ENCODE measurements around the gene SSR3.
"Not testable (repeated sequence)": the region's sequence is repeated elsewhere in the genome, so short reads cannot be mapped to it uniquely, and the experiment has no call there.

SSR3 gene

DNA sequence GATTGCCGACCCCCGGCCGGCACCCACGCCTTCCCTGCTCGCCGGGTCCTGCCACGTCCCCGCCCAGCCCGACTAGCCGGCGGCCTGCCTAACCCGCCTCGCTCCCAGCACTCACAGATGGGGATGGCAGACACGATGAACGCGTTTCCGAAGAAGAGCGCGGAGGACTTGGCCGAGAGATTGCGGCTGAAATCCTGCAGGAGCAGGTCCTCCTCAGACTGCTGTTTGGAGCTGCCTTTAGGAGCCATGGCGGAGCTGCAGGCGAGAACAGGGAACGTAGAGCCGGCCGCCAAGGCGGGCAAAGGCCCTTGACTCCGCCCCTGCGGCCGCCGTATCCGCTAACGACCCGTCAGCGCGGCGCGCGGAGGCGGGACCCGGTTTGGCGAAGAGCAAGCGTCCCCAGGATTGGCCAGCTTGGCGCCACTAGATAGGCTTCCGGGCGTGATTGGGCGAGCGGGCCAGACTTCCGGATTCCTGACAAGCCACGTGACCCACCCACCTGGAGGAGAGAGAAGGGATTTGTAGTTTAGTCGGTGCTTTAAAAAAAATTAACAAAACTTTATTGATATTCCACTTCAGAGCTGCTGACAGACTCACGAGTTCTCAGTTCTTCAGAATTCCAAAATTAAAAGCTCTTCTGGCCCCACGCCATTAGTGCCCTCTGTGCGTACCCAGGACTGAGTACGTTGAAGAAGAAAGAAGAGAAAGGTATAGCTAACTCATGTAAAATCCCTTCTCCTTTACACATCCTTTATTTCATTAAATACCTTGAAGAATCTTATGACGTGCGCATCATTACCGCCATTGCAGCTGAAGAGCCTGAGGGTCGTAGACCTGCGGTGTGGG lies at the start of gene SSR3:
TSS of gene SSR3 (minus strand) at position 276 of the 846 bp plus-strand sequence. CDS start at position 248, 28 bp downstream.
- H3K27me3 Mint-ChIP-seq = no peaks in the 10 kb centered on the region
- peaks cover 44% of the 10 kb centered on the region for H3K36me3 Mint-ChIP-seq (ENCODE audit: low read depth)
- H3K4me1 Mint-ChIP-seq = peaks cover 52% of the 10 kb centered on the region
- H3K4me3 Mint-ChIP-seq = peak within 1 kb of the TSS; percentile 94
- peak within 1 kb of the TSS; percentile 90 for H3K27ac Mint-ChIP-seq
- DNase-seq (peak; percentile 98), ATAC-seq (peak; percentile 100)
- H3K9me3 Mint-ChIP-seq = no peaks in the 10 kb centered on the region

DNA sequence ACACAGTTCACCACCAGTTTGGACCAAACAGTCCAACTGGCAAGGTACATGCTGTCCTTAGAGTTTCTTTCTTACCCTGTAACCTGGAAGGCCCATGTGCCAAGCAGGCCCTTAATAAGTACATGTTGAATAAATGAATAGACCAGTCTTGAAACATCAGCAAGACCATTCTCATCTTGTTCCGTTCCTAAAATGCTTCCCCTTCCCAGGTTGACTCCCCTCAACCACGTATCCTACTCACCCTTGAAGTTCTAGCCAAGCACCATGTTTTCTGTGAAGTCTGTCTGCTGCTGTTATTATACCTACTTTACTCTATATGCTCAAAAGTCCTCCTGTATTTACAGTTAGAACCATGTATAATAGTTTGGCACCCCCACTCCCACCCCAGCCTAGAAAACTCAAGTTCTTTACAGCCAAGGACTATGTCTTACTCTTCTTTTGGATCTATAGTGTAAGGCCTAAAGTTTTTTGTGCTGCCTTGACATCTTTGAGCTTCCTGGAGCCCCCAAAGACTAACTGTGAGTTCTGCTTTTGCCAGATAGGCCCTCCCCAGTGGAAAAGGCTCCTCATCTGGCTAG lies 49.2 kb upstream of the SSR3 start:
- Mint-ChIP-seq H3K9me3 (no peaks in the 10 kb centered on the region), H3K36me3 (ENCODE audit: low read depth) (no peaks in the 10 kb centered on the region), H3K4me1 (peaks cover 20% of the 10 kb centered on the region), H3K4me3 (no peak overlapping the region), H3K27me3 (peaks cover 29% of the 10 kb centered on the region), H3K27ac (no peak overlapping the region)
- DNase-seq (no peak), ATAC-seq (no peak)

DNA sequence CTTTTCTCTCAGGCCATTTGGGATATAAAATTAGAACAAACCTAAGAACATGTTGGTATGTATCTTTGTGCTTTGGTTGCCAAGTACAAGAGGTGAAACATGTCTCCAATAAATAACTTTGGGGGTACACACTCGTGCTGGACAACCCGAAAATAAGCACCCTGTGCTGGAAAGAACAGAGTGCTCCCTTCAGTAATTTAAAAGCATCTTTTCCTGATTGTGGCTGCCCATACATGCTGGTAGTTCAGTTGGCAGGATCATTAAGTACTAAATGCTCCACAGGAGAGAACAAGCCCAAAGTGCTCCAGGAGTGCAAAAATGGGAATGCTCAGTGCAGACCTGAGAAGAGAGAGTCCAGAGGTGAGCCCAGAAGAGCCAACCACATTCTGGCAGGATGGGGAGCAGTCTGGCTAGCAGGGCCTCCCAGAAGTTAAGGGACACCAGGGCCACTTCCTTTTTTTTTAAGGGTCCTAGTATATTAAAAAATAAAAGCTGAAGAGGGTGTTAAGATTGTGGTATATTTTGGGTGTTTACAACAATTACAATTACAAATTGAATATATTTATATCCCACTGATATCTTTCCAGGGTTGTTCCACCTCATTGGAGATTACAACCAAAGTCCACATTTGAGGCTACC lies 48.6 kb upstream of the SSR3 start:
- Mint-ChIP-seq H3K4me3 (no peak overlapping the region), H3K9me3 (no peaks in the 10 kb centered on the region), H3K27me3 (peaks cover 29% of the 10 kb centered on the region), H3K27ac (no peak overlapping the region), H3K36me3 (ENCODE audit: low read depth) (no peaks in the 10 kb centered on the region), H3K4me1 (peaks cover 20% of the 10 kb centered on the region)
- DNase-seq (no peak), ATAC-seq (no peak)

DNA sequence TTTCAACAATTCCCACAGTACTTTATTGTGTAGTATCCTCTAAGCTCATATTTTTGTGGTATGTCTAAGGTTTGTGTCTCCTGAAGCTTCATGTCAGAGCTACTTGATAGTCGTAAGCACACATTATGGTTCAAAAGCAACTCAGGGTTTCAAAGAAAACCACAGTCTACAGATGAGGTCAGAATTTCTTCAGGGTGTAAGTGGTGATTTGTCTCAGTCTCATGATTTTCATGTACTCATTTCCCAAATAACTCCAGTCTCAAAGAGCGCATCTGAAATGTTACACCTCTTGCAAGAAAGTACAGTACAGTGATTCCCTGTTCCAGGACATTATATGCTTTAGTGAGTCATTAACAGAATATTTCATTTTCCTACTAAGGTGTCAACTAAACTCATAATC lies 47.5 kb upstream of the SSR3 start:
- DNase-seq (no peak), ATAC-seq (peak; percentile 70)
- peaks cover 20% of the 10 kb centered on the region for H3K4me1 Mint-ChIP-seq
- H3K36me3 Mint-ChIP-seq (ENCODE audit: low read depth) = no peaks in the 10 kb centered on the region
- H3K27ac Mint-ChIP-seq = no peak overlapping the region
- H3K4me3 Mint-ChIP-seq = no peak overlapping the region
- no peaks in the 10 kb centered on the region for H3K9me3 Mint-ChIP-seq
- peaks cover 21% of the 10 kb centered on the region for H3K27me3 Mint-ChIP-seq

DNA sequence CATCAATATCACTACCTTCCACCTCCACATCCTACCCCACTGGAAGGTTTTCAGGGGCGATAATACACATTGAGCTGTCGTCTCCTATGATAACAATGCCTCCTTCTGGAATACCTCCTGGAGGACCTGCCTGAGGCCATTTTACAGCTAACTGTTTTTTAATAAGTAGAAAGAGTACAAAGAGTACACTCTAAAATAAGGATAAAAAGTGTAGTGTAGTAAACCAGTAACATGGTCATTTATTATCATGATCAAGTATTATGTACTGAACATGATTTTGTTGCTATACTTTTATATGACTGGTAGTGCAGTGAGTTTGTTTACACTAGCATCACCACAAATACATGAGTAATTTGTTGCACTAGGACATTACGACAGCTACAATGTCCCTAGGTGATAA lies 46.6 kb upstream of the SSR3 start:
- no peak for ATAC-seq
- no peak overlapping the region for H3K27ac Mint-ChIP-seq
- H3K4me3 Mint-ChIP-seq = no peak overlapping the region
- no peak for DNase-seq
- H3K4me1 Mint-ChIP-seq = peaks cover 20% of the 10 kb centered on the region
- H3K9me3 Mint-ChIP-seq = no peaks in the 10 kb centered on the region
- H3K27me3 Mint-ChIP-seq = peaks cover 16% of the 10 kb centered on the region
- no peaks in the 10 kb centered on the region for H3K36me3 Mint-ChIP-seq (ENCODE audit: low read depth)

DNA sequence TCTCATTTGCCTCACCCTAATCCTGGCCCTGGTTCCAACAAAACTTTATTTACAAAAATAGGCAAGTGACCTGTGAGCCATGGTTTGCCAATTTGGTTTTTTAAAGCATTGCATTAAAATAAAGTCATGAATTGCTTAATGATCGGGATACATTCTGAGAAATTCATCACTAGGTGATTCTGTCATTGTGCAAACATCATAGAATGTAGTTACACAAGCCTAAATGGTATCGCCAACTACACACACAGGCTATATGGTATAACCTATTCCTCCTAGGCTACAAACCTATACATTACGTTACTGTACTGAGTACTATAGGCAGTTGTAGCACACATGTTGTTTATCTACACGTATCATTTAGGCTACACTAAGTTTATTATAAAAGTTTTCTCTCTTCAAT lies 45.9 kb upstream of the SSR3 start:
- no peaks in the 10 kb centered on the region for H3K9me3 Mint-ChIP-seq
- ATAC-seq = no peak
- no peak overlapping the region for H3K4me3 Mint-ChIP-seq
- H3K27ac Mint-ChIP-seq = no peak overlapping the region
- peaks cover 10% of the 10 kb centered on the region for H3K27me3 Mint-ChIP-seq
- no peak for DNase-seq
- H3K4me1 Mint-ChIP-seq = peaks cover 19% of the 10 kb centered on the region
- H3K36me3 Mint-ChIP-seq (ENCODE audit: low read depth) = no peaks in the 10 kb centered on the region

DNA sequence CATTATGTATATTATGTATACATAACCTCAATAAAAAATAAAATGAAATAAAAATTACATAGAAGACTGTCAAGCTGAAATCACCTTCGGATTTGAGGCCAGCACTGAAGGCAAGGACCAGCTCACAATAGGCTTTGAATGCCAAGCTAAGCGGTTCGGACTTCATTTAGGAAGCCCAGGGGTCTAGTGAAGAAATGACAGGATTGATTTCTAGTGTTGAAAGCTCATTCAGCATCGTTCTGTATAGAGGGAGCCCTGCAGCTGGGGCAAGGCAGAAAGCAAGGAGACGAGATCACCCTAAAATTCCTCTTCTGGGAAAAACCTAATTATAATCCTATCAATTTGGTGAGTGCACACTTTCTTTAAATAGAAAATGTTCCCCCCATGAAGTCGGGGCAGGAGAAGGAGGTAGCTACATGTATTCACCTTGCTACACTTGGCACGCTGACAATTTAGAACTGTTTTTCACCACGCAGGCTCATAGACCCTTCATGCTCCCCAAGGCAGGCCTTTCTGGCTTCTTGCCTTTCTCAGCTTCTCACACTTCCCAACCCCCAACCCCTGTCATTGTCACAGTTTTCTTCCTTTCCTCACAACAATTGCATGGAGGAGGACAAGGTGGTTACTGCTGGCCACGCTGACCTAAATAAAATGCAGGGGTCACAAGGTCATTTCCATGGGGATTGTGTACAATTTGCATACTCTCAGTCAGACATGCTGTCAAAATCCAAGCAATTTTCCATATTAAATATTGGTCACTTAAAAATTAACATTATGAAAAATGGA lies 44.4 kb upstream of the SSR3 start:
- H3K9me3 Mint-ChIP-seq = no peaks in the 10 kb centered on the region
- no peaks in the 10 kb centered on the region for H3K36me3 Mint-ChIP-seq (ENCODE audit: low read depth)
- no peak for ATAC-seq
- no peak overlapping the region for H3K27ac Mint-ChIP-seq
- no peak overlapping the region for H3K4me3 Mint-ChIP-seq
- peaks cover 11% of the 10 kb centered on the region for H3K4me1 Mint-ChIP-seq
- DNase-seq = no peak
- peaks cover 9% of the 10 kb centered on the region for H3K27me3 Mint-ChIP-seq

DNA sequence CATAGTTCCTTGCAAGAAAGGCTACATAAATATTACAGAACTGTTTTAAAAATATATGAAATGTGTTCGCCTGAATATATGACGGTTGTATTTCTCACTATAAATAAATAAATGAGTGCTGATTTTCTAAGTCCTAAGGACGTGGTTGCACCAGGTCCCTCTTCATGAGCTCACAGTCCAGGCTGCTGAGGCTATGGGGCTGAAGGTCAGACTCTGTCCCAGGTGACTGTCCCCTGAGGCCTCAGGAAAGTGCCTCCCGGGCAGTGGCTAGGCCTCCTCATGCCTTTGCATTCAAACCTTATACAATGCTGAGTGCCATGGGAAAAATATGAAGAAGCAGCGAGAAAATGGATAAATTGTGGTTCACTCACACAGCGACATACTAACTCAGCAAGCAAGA lies 43.5 kb upstream of the SSR3 start:
- peaks cover 11% of the 10 kb centered on the region for H3K4me1 Mint-ChIP-seq
- no peak overlapping the region for H3K4me3 Mint-ChIP-seq
- DNase-seq (no peak), ATAC-seq (no peak)
- peaks cover 7% of the 10 kb centered on the region for H3K27me3 Mint-ChIP-seq
- no peaks in the 10 kb centered on the region for H3K9me3 Mint-ChIP-seq
- H3K27ac Mint-ChIP-seq = no peak overlapping the region
- H3K36me3 Mint-ChIP-seq (ENCODE audit: low read depth) = no peaks in the 10 kb centered on the region

DNA sequence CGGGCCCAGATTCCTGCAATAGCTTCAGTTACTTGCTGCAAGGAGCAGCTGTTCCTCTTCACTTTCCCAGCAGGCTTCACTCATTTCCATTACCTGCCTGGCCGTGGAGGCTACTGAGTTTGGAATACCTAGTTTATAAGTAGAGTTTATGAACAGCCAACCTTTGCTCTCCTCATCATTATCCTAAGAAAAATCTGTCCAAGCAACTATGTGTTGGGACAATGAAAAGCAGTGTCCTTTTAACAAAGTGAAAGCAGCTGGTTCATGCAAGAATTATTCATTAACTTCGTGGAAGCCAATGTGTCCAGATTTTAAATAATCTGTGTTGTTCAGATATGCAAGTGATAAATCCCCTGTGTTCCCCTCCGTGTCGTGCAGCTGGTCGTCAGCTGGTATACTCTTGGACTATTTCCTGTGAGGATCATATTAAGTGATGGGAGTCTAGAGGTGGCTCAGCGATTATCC lies 39.3 kb upstream of the SSR3 start:
- H3K9me3 Mint-ChIP-seq = peaks cover 8% of the 10 kb centered on the region
- H3K27me3 Mint-ChIP-seq = peaks cover 7% of the 10 kb centered on the region
- no peak overlapping the region for H3K4me3 Mint-ChIP-seq
- H3K36me3 Mint-ChIP-seq (ENCODE audit: low read depth) = no peaks in the 10 kb centered on the region
- no peak for DNase-seq
- no peaks in the 10 kb centered on the region for H3K4me1 Mint-ChIP-seq
- no peak overlapping the region for H3K27ac Mint-ChIP-seq
- ATAC-seq = no peak

DNA sequence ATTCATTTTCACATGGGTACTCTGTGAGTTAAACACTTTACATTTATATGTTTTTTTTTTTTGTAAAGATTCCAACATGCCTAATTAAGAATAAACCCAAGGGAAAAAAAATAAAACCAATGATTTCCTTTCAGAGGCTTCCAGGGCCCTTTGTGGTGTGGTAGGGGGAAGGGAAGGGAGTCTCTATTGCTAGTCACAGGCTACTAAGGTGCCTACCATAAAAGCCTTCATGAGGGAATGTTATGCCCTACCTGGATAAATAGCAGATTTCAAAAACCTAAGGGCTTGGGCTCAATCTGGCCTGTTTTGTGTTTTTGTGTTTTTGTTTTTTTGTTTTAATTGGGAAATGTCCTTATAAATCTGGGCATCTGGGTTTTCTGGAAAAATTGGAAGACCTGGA lies 38.9 kb upstream of the SSR3 start:
- Mint-ChIP-seq H3K4me1 (no peaks in the 10 kb centered on the region), H3K27ac (no peak overlapping the region), H3K9me3 (peaks cover 8% of the 10 kb centered on the region), H3K36me3 (ENCODE audit: low read depth) (no peaks in the 10 kb centered on the region), H3K27me3 (peaks cover 7% of the 10 kb centered on the region), H3K4me3 (no peak overlapping the region)
- DNase-seq = no peak
- no peak for ATAC-seq

DNA sequence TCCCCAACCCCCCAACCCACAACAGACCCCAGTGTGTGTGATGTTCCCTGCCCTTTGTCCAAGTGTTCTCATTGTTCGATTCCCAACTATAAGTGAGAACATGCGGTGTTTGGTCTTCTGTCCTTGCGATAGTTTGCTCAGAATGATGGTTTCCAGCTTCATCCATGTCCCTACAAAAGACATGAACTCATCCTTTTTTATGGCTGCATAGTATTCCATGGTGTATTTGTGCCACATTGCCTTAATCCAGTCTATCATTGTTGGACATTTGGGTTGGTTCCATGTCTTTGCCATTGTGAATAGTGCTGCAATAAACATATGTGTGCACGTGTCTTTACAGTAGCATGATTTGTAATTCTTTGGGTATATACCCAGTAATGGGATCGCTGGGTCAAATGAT lies 34.9 kb upstream of the SSR3 start:
- H3K4me1 Mint-ChIP-seq; H3K27me3 Mint-ChIP-seq; H3K36me3 Mint-ChIP-seq (ENCODE audit: low read depth); H3K4me3 Mint-ChIP-seq; H3K9me3 Mint-ChIP-seq; H3K27ac Mint-ChIP-seq; DNase-seq; ATAC-seq: not testable (repeated sequence)

DNA sequence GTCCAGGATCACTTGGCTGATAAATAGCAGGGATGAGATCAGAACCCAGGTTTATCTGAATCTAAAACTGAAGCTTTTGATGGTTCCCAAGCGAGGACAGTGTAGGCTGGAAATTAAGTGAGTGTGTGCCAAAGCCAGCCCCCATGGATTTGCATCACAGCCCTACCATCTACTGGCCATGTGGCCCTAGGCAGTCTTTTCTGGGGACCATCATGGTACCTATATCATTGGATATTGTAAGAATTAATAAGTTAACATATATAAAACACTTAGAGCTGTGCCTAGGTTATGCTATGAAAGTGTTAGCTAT lies 32.8 kb upstream of the SSR3 start:
- Mint-ChIP-seq H3K27ac (no peak overlapping the region), H3K36me3 (ENCODE audit: low read depth) (no peaks in the 10 kb centered on the region), H3K4me1 (peaks cover 3% of the 10 kb centered on the region), H3K4me3 (no peak overlapping the region), H3K27me3 (no peaks in the 10 kb centered on the region), H3K9me3 (peaks cover 8% of the 10 kb centered on the region)
- no peak for DNase-seq
- ATAC-seq = no peak

DNA sequence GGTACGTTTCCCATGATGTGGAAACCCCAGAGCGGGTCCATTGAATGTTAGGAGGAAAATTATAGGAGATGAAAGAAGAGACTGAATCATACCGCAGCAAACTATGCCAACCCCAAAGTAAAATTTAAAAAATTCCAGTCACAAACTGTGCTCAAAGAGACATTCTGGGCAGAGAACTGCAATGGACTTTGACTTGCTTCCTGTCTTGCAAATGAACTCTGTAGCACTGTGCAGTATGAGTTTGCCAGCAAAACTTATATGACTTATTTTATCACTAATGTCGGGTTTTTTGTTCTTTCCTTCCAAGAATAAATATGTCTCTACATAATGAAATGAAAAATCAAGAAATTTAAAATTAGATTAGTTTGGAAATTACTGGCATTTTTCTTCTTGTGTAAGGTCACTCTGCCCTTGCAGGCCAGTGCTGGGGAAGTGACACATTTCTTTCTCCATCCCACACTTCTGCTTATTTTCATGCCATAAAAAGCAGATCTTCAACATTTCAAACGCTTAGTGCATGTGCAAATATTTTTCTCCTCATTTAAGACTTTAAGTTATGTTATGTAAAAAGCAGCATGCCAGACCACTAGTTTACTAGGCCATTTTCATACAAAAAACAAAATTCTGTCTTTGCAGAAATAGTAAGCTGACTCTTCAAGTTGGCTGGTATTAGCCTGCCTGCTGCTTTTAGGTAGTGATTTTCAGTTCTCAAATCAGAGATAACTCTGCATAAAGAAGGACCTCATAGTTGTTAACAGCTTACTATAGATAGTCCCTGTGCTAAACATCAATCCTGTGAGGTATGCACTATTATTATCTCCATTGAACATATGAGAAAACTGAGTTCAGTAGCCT lies 32.2 kb upstream of the SSR3 start:
- no peak for DNase-seq

DNA sequence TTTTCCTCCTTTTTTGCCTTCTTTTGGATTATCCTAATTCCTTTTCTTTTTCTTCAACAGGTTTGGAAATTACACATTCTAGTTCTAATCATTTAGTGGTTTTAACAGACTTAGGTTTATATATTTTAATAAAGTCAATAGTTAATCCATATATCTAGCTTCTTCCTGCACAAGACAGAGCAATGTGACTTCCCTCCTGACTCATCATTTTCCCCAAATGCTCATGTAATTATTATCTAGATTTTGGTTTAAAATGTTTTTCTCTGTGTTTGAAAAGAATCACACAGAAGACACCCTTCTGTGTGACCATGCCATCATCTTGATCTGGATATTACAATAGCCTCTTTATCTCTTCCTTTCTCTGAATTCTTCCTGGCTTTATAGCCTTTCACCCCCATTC lies 28.6 kb upstream of the SSR3 start:
- Mint-ChIP-seq H3K36me3 (ENCODE audit: low read depth) (no peaks in the 10 kb centered on the region), H3K4me3 (no peak overlapping the region), H3K27ac (no peak overlapping the region), H3K4me1 (peaks cover 3% of the 10 kb centered on the region), H3K27me3 (peaks cover 4% of the 10 kb centered on the region), H3K9me3 (no peaks in the 10 kb centered on the region)
- DNase-seq (no peak), ATAC-seq (no peak)

More for the DNA sequence above, 32.2 kb upstream of the SSR3 start:
- Mint-ChIP-seq H3K4me1 (peaks cover 3% of the 10 kb centered on the region), H3K27ac (no peak overlapping the region), H3K36me3 (ENCODE audit: low read depth) (no peaks in the 10 kb centered on the region), H3K4me3 (no peak overlapping the region), H3K9me3 (peaks cover 8% of the 10 kb centered on the region), H3K27me3 (no peaks in the 10 kb centered on the region)
- no peak for ATAC-seq
